HG03108 (cell line): ENCODE results near the gene SLC16A5.
"Not testable (repeated sequence)": the region's sequence is repeated elsewhere in the genome, so short reads cannot be mapped to it uniquely, and the experiment has no call there.

Experiments
- ATAC-seq: cut with Tn5 transposase; IDR thresholded peaks from one replicate; pipeline ENCODE4 v1.9.1; 2021; ENCODE audit warnings: moderate library complexity; ENCODE audit not compliant: unreplicated experiment

The SLC16A5 gene

DNA sequence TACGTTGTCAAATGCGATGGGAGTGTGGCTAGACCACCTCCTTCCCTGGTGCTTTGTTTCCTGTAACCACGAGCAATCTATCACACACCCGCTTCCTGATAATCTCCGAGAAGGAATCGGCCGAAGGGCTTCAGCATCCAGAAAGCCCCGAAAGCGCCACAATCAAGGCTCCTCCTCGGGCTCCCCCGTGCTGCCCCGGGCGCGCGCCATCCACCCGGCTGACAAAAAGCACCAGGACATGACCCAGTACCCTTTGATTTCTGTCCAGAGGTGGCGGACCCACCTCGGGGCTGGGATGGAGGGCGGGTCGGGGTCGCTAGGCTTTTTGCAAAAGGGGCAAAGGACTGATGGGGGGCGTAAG, 21.3 kb downstream of the SLC16A5 start:
- ATAC-seq = no peak

- peak; percentile 66 for ATAC-seq
Observed at GRCh38 chr17:75109407-75110233, 21.9 kb downstream of the SLC16A5 start, which contains the start of gene ARMC7. Gene ARMC7 (plus strand): TSS chr17:75109969. CDS start chr17:75110289, 320 bp downstream.

GRCh38 chr17:75110234-75110937, 22.6 kb downstream of the SLC16A5 start:
- ATAC-seq = no peak

- no peak for ATAC-seq
Observed at GRCh38 chr17:75111777-75112335, 24.1 kb downstream of the SLC16A5 start.

- no peak for ATAC-seq
Observed at GRCh38 chr17:75113798-75114551, 26.2 kb downstream of the SLC16A5 start.

DNA sequence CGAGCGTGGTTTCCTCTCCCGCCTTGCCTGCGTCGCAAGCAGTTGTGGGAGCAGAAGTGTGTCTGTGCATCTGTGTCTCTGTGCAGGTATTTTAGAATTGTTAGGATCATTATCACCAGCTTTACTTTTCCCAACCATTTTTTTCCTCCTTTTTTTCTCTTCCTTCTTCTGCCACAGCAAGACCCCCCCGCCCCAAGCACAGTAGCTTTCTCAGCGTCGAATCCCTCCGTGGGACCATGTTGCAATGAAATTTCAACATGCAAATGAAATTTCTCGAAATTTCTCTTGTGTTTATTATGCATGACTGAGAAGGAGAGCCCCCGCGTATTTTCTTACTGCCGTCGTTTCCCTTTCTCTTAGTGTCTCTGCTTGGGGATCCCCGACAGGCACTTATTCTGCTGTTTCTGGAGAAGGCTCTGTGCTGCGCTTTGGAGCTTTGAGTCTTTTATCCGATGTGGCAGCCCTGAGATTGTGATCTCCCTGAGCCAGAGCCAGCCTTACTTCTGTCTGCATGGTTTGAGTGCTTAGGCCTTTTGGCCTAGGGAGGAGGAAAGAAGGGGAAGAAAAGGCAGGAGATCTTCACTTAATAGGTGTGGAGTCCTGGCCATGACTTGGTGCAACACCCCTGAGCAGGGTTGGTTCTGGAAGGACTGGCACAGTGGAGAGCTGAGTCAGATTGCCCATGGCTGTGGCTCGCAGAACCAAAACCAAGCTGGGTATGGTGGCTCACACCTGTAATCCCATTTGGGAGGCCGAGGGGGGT, 27.0 kb downstream of the SLC16A5 start:
- ATAC-seq = no peak

DNA sequence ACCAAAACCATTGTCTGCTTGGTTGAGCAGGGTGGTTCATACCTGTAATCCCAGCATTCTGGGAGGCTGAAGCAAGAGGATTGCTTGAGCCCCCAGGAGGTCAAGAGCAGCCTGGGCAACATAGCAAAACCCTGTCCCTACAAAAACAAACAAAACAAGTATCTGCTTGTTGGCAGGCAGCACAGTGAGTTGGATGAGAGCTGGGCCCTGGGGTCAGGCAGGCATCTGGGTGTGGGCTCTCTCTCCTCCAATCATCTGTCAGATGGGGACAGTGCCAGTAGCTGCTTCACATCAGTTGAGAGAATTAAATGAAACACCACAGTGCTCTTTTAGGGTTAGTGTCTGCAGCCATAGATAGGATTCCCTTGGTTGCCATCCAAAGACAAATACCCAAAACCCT, 27.8 kb downstream of the SLC16A5 start:
- ATAC-seq = no peak

GRCh38 chr17:75116737-75117136, 29.0 kb downstream of the SLC16A5 start:
- ATAC-seq = no peak

- ATAC-seq = no peak
Observed at GRCh38 chr17:75118307-75118706, 30.6 kb downstream of the SLC16A5 start.

- ATAC-seq = no peak
Observed at GRCh38 chr17:75124041-75124818, 36.5 kb downstream of the SLC16A5 start.

GRCh38 chr17:75124819-75125162, 37.0 kb downstream of the SLC16A5 start:
- no peak for ATAC-seq

- no peak for ATAC-seq
Observed at GRCh38 chr17:75125984-75126383, 38.2 kb downstream of the SLC16A5 start.

- no peak for ATAC-seq
Observed at GRCh38 chr17:75126954-75127353, 39.2 kb downstream of the SLC16A5 start.

- not testable (repeated sequence) for ATAC-seq
Observed at GRCh38 chr17:75127936-75128335, 40.2 kb downstream of the SLC16A5 start.

GRCh38 chr17:75128694-75129505, 41.1 kb downstream of the SLC16A5 start:
- ATAC-seq = no peak

GRCh38 chr17:75129576-75129975, 41.8 kb downstream of the SLC16A5 start:
- ATAC-seq = no peak

DNA sequence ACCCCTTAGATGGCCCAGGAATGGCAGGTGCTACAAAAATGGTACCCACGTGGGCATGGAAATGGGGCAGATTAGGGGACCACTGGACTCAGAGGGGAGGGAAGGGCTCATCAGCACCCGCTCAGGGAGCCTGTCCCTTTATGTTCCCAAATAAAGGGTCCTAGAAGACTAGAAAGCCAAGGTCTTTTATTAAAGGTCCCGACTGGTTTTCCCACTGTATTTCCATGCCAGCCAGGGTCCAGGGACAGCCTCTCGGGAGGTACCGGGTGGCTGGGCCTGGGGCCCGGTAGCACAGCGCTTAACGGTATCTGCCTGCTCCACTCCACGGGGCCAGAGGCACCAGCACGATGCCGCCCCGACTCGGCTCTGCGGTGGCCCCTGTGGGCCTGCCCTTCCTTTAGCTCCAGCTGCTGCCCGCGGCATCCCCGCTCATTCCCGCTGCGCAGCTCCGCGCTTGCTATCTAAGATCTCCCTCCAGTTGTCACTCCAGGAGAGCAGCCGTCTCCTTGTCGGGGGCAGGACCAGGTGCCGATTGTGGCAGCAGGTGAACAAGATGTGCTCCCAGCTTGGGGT, 42.4 kb downstream of the SLC16A5 start:
- ATAC-seq = no peak

GRCh38 chr17:75130632-75131277, 43.0 kb downstream of the SLC16A5 start:
- ATAC-seq = no peak
